ENCODE measurements around the gene CLHC1. TPM values are rescaled to one million over a fixed set of nuclear protein-coding genes. Genes with fewer than 3 reads are reported as not detected.
"Not testable (repeated sequence)": the region's sequence is repeated elsewhere in the genome, so short reads cannot be mapped to it uniquely, and the experiment has no call there.

CLHC1 gene
- total RNA-seq, 6 experiments from 2014 or later, result 5.1 to 8.4 (median 6.2) TPM

DNA sequence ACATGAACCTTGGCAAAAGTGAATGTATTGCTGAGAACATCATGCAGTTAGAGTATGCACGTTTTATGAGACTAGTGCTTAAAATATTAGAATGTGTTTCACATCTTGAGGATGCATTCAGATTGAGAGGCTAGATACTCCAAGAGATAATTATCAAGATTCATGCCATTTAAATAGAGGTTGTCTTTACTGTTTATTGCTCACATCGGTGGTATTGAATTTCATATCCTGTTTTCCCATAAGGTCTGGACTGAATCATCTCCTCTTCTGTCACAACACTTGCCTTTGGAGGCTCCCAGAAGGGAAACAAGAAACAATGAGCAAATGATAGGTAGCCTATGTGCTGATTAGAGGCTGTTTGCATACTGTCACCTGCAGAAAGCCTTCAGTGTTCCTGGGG is 83.8 kb downstream of the CLHC1 start:
- H3K36me3 Mint-ChIP-seq (ENCODE audit: low read depth), result peaks cover 12% of the 10 kb centered on the region
- peak; percentile 86 for DNase-seq
- H3K4me3 Mint-ChIP-seq, result peak overlapping the region; percentile 44
- peaks cover 59% of the 10 kb centered on the region for H3K4me1 Mint-ChIP-seq (ENCODE audit: low read depth)
- H3K27ac Mint-ChIP-seq, result peak overlapping the region; percentile 62
- peaks cover 5% of the 10 kb centered on the region for H3K27me3 Mint-ChIP-seq (ENCODE audit: insufficient read depth)
- H3K9me3 Mint-ChIP-seq, result no peaks in the 10 kb centered on the region
- TF ChIP-seq, protein P1, sequence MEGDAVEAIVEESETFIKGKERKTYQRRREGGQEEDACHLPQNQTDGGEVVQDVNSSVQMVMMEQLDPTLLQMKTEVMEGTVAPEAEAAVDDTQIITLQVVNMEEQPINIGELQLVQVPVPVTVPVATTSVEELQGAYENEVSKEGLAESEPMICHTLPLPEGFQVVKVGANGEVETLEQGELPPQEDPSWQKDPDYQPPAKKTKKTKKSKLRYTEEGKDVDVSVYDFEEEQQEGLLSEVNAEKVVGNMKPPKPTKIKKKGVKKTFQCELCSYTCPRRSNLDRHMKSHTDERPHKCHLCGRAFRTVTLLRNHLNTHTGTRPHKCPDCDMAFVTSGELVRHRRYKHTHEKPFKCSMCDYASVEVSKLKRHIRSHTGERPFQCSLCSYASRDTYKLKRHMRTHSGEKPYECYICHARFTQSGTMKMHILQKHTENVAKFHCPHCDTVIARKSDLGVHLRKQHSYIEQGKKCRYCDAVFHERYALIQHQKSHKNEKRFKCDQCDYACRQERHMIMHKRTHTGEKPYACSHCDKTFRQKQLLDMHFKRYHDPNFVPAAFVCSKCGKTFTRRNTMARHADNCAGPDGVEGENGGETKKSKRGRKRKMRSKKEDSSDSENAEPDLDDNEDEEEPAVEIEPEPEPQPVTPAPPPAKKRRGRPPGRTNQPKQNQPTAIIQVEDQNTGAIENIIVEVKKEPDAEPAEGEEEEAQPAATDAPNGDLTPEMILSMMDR (IDR thresholded peaks at IDR 0.05), result no peak

DNA sequence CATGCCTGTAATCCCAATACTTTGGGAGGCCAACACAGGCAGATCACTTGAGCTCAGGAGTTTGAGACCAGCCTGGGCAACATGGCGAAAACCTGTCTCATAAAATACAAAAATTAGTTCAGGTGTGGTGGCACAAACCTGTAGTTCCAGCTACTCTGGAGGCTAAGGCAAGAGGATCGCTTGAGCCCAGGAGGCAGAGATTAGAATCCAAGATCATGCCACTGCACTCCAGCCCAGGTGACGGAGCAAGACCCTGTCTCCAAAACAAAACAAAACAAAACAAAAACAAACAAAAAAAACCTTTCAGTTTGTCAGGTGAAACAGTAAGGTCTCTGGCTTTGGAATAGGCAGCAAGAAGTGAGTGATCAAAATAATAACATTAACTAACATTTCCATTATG is 84.6 kb downstream of the CLHC1 start:
- H3K9me3 Mint-ChIP-seq, result no peaks in the 10 kb centered on the region
- peaks cover 55% of the 10 kb centered on the region for H3K4me1 Mint-ChIP-seq (ENCODE audit: low read depth)
- H3K4me3 Mint-ChIP-seq, result no peak overlapping the region
- H3K27me3 Mint-ChIP-seq (ENCODE audit: insufficient read depth), result peaks cover 2% of the 10 kb centered on the region
- H3K36me3 Mint-ChIP-seq (ENCODE audit: low read depth), result peaks cover 12% of the 10 kb centered on the region
- H3K27ac Mint-ChIP-seq, result peak overlapping the region; percentile 62; the same call in 1 of the 2 replicates
- TF ChIP-seq, protein P1 (IDR thresholded peaks at IDR 0.05), result no peak
- no peak for DNase-seq

DNA sequence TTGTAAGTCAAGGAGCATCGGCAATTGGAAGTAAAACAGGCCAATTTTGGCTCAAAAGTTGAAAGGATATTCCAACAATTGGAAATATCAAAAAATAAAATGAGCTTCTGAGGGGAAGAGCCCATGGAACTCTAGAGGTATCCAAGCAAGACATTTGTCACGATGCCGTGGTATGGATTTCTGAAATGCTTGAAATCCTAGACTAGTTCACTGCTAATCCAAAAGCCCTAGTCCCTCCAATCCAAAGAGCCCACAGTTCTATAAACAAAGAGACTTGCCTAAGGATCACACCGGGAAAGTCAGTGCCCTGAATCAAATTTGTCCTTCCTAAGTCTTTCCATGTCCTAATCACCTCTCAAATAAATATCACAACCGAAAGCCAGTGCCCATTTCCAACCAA is 85.1 kb downstream of the CLHC1 start:
- no peak for DNase-seq
- H3K27ac Mint-ChIP-seq, result peak overlapping the region; percentile 41; the same call in 1 of the 2 replicates
- H3K4me3 Mint-ChIP-seq, result no peak overlapping the region
- H3K36me3 Mint-ChIP-seq (ENCODE audit: low read depth), result peaks cover 12% of the 10 kb centered on the region
- peaks cover 56% of the 10 kb centered on the region for H3K4me1 Mint-ChIP-seq (ENCODE audit: low read depth)
- peaks cover 2% of the 10 kb centered on the region for H3K27me3 Mint-ChIP-seq (ENCODE audit: insufficient read depth)
- TF ChIP-seq, protein P1 (IDR thresholded peaks at IDR 0.05), result no peak
- H3K9me3 Mint-ChIP-seq, result no peaks in the 10 kb centered on the region

DNA sequence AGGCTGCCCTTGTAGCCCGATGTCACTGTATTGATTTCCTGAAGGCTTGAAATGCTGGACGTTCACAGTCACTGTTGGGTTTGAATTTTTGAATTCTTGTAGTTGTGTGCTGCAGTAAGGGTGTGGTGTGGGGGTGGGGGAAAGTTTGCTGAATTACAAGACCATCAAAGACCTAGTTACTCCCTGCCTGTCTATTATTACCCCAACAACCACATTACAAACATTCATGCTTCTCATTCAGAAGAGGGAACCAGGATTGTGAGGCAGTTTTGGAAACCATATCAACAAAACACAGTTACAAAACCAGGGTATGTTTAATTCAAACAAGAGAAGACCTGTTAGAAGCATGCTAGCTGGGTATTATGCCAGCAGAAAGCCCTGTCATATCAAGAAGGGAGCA is 85.8 kb downstream of the CLHC1 start:
- H3K9me3 Mint-ChIP-seq, result no peaks in the 10 kb centered on the region

DNA sequence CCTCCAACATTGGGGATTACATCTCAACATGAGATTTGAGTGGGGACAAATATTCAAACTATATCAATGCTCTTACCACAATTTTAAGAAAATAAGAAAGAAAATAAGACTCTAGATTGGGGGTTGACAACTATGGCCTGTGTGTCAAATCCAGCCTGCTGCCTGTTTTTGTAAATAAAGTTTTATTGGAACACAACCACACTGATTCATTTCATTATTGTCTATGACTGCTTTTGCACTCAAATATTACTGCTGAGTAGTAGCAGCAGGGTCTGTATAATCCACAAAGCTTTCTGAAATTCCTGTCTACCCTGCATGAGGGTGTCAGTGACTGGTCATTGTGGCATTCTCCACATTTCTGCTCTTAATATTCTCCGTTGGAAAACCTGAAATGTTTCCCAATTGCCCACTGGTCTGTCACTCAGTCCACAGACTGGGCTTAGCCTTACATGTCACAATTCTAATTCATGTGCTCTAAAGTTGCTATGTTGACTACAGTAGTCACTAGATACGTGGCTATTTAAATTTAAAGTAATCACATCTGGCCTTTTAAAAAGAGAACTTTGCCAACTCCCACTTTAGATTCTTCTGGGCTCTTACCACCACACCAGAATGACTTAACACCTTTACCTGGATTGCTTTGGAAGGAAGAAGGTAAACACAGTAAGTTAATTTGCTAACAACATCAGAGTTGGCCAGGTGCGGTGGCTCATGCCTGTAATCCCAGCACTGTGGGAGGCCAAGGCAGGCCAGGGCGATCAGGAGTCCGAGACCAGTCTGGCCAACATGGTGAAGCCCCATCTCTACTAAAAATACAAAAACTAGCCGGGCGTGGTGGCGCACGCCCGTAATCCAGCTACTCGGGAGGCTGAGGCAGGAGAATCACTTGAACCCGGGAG is 86.9 kb downstream of the CLHC1 start:
- TF ChIP-seq, protein P1 (IDR thresholded peaks at IDR 0.05), result no peak
- no peak for DNase-seq
- Mint-ChIP-seq H3K27ac (no peak overlapping the region), H3K4me3 (no peak overlapping the region), H3K36me3 (ENCODE audit: low read depth) (peaks cover 12% of the 10 kb centered on the region), H3K4me1 (ENCODE audit: low read depth) (peaks cover 48% of the 10 kb centered on the region), H3K9me3 (no peaks in the 10 kb centered on the region), H3K27me3 (ENCODE audit: insufficient read depth) (peaks cover 3% of the 10 kb centered on the region)

More for the DNA sequence above, 85.8 kb downstream of the CLHC1 start:
- TF ChIP-seq, protein P1 (IDR thresholded peaks at IDR 0.05), result no peak
- no peak overlapping the region for H3K4me3 Mint-ChIP-seq
- DNase-seq, result no peak
- peaks cover 2% of the 10 kb centered on the region for H3K27me3 Mint-ChIP-seq (ENCODE audit: insufficient read depth)
- H3K27ac Mint-ChIP-seq, result no peak overlapping the region
- peaks cover 54% of the 10 kb centered on the region for H3K4me1 Mint-ChIP-seq (ENCODE audit: low read depth)
- peaks cover 12% of the 10 kb centered on the region for H3K36me3 Mint-ChIP-seq (ENCODE audit: low read depth)

DNA sequence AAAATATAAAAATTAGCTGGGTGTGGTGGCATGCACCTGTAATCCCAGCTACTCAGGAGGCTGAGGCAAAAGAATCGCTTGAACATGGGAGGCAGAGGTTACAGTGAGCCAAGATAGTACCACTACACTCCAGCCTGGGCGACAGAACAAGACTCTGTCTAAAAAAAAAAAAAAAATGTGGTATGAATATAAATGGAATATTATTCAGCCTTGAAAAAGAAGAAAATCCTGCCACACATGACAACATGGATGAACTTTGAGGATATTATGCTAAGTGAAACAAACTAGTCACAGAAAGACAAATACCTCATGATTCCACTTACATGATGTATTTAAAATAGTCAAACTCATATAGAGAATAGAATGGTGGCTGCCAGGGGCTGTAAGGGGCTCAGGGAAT is 88.4 kb downstream of the CLHC1 start:
- H3K9me3 Mint-ChIP-seq; H3K4me3 Mint-ChIP-seq; DNase-seq; H3K27me3 Mint-ChIP-seq (ENCODE audit: insufficient read depth); H3K27ac Mint-ChIP-seq; H3K36me3 Mint-ChIP-seq (ENCODE audit: low read depth): not testable (repeated sequence)
- peaks cover 33% of the 10 kb centered on the region for H3K4me1 Mint-ChIP-seq (ENCODE audit: low read depth)

Measured in HFFc6 (cell line).